ENCODE measurements around the gene PDE4D.

DNA sequence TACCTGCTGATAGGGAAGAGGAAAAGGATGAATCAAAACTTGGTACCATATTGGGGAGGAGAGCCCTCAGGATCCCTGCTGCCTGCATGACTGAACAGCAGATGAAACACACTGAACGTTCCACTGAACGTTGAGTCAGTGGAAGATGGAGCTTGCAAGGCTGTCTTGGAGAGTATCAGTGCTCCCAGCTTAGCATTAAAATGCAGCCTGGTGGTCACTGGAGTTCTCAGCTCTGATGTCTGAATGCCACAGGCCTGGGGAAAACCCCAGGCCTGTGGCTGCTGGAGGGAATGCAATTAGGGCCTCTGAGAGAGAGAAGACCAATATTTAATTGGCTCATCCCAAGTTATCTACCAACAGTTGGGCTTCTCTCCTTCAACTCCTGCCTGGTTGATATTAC lies 54.5 kb downstream of the PDE4D start:
- TF ChIP-seq, protein P1, sequence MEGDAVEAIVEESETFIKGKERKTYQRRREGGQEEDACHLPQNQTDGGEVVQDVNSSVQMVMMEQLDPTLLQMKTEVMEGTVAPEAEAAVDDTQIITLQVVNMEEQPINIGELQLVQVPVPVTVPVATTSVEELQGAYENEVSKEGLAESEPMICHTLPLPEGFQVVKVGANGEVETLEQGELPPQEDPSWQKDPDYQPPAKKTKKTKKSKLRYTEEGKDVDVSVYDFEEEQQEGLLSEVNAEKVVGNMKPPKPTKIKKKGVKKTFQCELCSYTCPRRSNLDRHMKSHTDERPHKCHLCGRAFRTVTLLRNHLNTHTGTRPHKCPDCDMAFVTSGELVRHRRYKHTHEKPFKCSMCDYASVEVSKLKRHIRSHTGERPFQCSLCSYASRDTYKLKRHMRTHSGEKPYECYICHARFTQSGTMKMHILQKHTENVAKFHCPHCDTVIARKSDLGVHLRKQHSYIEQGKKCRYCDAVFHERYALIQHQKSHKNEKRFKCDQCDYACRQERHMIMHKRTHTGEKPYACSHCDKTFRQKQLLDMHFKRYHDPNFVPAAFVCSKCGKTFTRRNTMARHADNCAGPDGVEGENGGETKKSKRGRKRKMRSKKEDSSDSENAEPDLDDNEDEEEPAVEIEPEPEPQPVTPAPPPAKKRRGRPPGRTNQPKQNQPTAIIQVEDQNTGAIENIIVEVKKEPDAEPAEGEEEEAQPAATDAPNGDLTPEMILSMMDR (IDR thresholded peaks at IDR 0.05): no peak
- TF ChIP-seq POLR2A (IDR thresholded peaks at IDR 0.05): no peak
